ENCODE results near the gene ICAM5.

ICAM5 gene

GRCh38 chr19:10292206-10292788, 2.5 kb downstream of the ICAM5 start:
- DNase-seq (ENCODE audit: low read depth) = no peak

- no peak for DNase-seq (ENCODE audit: low read depth)
Measured at GRCh38 chr19:10292789-10293636, 3.3 kb downstream of the ICAM5 start.

DNA sequence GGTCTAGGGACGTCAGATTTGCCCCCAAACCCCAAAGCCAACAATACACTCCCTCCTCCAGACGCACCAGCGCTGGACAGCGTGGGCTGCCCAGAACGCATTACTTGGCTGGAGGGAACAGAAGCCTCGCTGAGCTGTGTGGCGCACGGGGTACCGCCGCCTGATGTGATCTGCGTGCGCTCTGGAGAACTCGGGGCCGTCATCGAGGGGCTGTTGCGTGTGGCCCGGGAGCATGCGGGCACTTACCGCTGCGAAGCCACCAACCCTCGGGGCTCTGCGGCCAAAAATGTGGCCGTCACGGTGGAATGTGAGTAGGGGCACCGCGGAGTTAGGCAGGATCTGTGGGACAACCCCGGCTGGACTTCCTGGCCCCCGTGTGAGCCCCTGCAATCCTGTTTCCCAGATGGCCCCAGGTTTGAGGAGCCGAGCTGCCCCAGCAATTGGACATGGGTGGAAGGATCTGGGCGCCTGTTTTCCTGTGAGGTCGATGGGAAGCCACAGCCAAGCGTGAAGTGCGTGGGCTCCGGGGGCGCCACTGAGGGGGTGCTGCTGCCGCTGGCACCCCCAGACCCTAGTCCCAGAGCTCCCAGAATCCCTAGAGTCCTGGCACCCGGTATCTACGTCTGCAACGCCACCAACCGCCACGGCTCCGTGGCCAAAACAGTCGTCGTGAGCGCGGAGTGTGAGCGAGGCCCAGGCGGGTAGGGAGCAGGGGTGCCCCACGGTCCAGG, 4.0 kb downstream of the ICAM5 start:
- DNase-seq (ENCODE audit: low read depth) = no peak

GRCh38 chr19:10294368-10294697, 4.6 kb downstream of the ICAM5 start:
- no peak for DNase-seq (ENCODE audit: low read depth)

DNA sequence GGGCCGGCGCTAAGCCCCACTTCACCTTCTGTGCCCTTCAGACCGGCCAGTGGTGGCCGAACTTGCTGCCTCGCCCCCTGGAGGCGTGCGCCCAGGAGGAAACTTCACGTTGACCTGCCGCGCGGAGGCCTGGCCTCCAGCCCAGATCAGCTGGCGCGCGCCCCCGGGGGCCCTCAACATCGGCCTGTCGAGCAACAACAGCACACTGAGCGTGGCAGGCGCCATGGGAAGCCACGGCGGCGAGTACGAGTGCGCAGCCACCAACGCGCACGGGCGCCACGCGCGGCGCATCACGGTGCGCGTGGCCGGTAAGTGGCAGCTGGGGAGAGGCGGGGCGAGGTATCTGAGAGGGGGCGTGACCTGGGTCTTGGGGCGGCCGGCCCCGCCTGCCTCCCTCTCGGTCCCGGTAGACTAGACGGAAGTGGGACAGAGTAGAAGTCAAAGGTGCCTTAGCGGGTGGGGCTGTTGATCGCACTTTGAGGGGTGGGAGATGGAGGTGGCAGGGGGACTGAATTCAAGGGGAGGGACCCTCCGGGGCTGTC, 5.6 kb downstream of the ICAM5 start:
- no peak for DNase-seq (ENCODE audit: low read depth)

- DNase-seq (ENCODE audit: low read depth) = no peak
Measured at GRCh38 chr19:10295847-10296591, 6.3 kb downstream of the ICAM5 start.

DNA sequence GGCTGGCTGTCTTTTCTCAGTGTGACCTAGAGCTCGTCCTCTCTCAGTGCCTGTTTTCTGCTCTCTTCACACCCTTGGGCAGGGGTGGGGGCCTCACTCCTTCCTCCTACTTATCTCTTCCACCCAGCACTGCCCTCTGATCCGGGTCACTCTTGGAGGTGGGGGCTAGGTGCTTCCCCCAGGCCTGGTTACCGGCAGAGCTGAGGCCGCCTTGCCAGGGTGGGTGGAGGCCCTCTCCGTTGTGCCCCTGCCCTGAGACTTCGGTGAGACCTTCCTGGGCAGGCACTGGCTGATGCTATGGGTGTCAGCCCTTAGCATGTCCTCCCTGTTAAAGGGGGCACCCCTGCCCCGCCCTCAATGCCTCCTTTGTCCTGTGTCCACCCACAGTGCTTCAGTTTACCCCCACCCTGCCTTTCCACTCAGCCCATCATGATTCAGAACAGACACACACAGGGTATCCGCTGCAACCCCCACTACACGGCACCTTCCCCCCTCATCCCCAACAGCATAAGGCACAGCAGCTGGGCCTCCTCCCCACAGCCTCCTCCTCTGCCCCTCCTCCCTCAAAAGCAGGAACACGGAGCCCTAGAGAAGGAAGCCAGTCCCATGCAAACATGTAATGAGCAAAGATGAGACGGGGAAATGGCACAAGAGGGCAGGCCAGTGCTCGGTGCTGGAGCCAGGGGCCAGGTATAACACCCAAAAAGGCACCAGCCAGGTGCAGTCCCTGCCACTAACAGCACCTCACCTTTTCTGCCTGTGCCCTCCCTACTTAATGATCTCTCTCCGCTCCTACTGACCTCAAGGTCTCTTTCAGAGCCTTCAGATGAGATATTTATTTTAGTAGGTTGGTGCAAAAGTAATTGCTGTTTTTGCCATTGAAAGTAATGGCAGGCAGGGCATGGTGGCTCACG, 10.1 kb downstream of the ICAM5 start:
- DNase-seq (ENCODE audit: low read depth) = no peak

- no peak for DNase-seq (ENCODE audit: low read depth)
Measured at GRCh38 chr19:10305139-10305806, 15.5 kb downstream of the ICAM5 start.

DNA sequence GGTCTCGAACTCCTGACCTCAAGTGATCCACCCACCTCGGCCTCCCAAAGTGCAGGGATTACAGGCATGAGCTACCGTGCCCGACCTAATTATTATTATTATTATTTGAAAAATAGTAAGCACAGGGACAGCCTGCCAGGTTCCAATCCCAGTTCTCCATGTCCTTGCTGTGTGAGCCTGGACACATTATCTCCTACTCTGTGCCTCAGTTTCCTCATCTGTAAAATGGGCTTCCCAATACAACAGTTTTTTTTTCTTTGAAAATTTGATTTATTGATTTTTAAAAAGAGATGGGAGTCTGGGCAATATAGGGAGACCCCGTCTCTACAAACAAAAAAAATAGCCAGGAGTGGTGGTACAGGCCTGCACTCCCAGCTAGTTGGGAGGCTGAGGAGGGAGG, 16.6 kb downstream of the ICAM5 start:
- DNase-seq (ENCODE audit: low read depth) = no peak

DNA sequence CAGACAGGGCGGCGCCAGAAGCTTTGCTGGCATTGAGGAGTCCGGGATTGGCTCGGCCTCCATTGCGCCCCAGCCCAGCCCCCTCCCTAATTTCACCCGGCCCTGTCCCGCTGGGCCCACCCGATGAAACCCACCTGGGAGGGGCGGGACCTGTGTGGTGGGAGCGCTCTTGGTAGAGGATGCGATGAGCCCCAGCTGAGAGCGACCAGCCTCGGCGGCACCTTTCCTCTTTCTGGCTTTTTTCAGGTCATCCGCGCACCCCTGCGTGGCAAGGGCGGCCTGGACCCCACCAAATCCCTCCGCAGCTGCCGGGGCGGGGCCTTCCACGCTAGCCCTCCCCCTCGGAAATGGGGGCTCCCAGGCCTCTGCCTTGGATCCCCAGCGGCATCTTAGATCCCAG, 19.7 kb downstream of the ICAM5 start, which contains the start of gene ZGLP1:
Gene ZGLP1 (minus strand): TSS at position 393 of the 400 bp plus-strand sequence.
- DNase-seq (ENCODE audit: low read depth) = no peak

DNA sequence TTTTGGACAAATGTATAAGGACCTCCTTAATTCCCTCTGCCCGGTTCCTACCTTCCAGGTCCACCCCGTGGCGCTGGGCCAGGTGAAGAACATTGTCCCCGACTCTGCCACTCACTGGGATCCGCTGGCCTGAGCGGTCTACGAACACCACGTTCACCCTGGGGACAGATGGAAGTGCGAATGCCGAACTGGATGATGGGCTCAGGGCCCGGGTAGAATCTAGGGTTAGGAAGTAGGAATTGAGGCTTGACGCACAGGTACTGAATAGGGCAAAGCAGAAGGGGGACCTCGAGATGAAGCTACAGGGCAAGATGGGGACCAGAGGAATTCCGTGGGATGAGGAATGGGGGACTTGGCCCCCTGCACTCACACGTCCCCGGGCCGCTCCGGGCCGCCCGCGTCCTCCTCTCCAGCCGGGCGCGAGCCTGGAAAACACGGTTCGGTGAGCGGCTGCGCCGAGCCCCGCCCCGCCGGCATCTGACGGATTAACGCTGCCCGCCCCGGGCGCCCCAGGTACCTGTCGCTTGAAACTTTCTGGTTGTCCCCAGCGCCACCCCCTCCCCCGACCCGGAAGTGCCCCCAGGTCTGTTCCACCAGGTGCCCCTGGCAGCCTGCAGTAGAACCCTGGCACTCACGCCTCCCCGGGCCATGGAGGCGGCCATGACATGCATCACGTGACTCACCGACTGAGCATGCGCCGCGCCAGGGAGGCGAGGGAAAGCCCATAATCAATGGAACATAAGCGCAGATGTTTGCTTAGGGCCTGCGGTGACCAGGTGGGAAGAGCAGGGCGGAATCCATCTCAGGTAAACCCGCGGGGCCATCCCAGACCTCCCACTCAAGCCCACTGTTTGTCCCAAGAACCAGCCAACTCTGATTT, 25.8 kb downstream of the ICAM5 start, which contains the start of gene FDX2:
Gene FDX2 (minus strand): TSS at position 681 of the 880 bp plus-strand sequence. CDS start 19 bp downstream, at position 662.
- peak; percentile 68 for DNase-seq (ENCODE audit: low read depth)

GRCh38 chr19:10316229-10317044, 26.7 kb downstream of the ICAM5 start:
- DNase-seq (ENCODE audit: low read depth) = no peak

DNA sequence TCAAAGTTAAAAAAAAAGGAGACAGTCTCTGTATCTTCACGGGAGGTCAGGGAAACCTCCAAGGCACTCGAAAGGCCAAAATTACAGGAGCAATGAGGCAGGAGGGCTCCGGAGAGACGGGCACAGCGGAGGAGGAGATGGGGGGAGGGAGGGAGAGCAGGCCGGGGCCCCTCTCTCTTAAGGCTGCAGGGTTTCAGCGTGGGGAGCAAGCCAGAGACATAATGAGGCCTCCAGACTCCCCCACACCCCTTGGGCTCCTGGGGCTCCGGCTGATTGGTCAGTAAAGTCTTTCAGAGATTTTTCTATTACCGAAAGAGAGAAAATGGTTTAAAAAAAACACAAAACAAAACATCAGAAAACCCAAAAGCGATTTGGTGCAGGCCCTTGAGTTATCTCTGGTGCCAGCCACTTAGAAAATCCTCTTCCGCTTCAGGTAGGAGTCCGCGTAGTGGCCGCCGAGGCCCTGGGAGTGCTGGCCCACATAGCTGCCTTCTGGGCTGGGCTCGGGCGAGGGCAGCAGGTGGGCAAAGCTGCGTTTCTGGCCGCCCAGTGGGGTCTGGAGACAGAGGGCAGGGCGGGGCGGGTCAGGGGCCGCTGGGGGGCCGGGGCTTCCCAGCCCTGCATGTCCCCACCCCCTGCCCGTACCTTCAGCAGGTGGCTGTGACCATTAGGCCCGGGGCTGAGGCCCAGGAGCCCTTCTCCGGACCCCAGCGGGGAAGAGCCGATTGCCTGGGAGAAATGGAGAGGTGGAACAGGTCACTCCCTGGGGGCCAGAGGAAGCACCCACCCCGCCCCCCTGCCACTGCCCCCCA, 27.5 kb downstream of the ICAM5 start:
- DNase-seq (ENCODE audit: low read depth) = no peak

- no peak for DNase-seq (ENCODE audit: low read depth)
Measured at GRCh38 chr19:10317857-10318462, 28.2 kb downstream of the ICAM5 start.

- DNase-seq (ENCODE audit: low read depth) = no peak
Measured at GRCh38 chr19:10318807-10319682, 29.3 kb downstream of the ICAM5 start.
